ENCODE results near the gene PYCARD. TPM values are rescaled to one million over a fixed set of nuclear protein-coding genes. Genes with fewer than 3 reads are reported as not detected.

Gene PYCARD
- total RNA-seq, 1 experiment from 2014 or later = 37.5 TPM

DNA sequence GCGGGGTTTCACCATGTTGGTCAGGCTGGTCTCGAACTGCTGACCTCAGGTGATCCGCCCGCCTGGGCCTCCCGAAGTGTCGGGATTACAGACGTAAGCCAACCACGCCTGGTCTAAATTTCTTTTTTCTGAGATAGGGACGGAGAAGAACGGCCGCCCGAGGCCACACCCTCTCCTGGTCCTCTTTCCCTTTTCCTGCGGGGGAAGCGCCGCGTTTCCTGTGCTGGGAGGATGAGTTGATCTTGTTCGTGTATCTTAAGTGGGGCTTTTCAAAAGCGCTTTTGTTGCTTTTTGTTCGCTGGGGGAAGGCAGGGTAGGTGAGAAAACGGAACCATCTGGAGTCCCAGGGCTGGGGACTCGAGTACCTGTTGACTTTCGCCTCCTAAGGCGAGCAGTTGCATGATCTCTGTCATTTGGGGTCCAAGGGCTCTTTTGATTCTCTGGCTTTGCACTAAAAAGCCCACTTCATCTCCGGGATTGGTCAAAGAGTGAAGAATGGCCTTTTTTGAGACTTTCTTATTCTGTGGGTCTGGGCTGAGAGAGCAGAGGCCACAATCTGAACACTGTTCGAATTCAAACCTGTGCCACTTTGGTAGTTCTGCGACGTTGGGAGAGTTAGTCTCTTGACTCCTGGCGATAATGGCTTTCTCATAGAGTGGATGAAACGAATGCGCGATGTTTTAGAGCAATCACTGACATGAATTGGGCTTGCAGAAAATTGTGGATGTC is 21.3 kb downstream of the PYCARD start:
- no CpG with 5 or more reads among the region's 31 CpGs for WGBS (ENCODE audit: extremely low coverage, insufficient read length, low lambda C conversion rate)

More for the DNA sequence above, 21.3 kb downstream of the PYCARD start:
- H3T11ph ChIP-seq (ENCODE audit: low read length) = no peak overlapping the region
- Mint-ChIP-seq H3K27ac (peak overlapping the region; percentile 92 to 100 (median 100)), H3K4me3 (peak overlapping the region; percentile 97 to 99), H3K4me1 (peaks cover 36 to 42% of the 10 kb centered on the region in 2 experiments), H3K27me3 (ENCODE audit: low read depth) (peaks cover 2% of the 10 kb centered on the region), H3K9me3 (peaks cover 0 to 2% of the 10 kb centered on the region in 2 experiments; a peak in 2 of 5 replicates), H3K36me3 (ENCODE audit: insufficient read depth in 1 of 3, low read depth in 3 of 3) (peaks cover 53 to 56% (median 54%) of the 10 kb centered on the region in 3 experiments)
- no peak for DNase-seq
- H2BK12ac ChIP-seq (ENCODE audit: insufficient read length, low read depth, low read length) = no peak overlapping the region
- peaks cover 39% of the 10 kb centered on the region for H3K79me2 ChIP-seq (ENCODE audit: insufficient read depth, low read length)
- peaks cover 9% of the 10 kb centered on the region for H3K23me2 ChIP-seq (ENCODE audit: insufficient read length, low read depth, low read length, poor library complexity, severe bottlenecking)
- no peaks in the 10 kb centered on the region for H3K27me3 ChIP-seq (ENCODE audit: insufficient read depth, low read length)
- TF ChIP-seq CTCF (conservative IDR thresholded peaks at IDR 0.05) = no peak
- no peak overlapping the region for H2BK20ac ChIP-seq (ENCODE audit: low read depth, low read length, poor library complexity, severe bottlenecking)
- no peak overlapping the region for H3K4ac ChIP-seq (ENCODE audit: low read depth, low read length)
- H2BK5ac ChIP-seq (ENCODE audit: insufficient read length, low read length) = no peak overlapping the region
- peak overlapping the region; percentile 87 for H3K4me2 ChIP-seq (ENCODE audit: insufficient read depth, insufficient read length, low read length)
- H3K79me1 ChIP-seq (ENCODE audit: insufficient read depth, low read depth, low read length, poor library complexity, severe bottlenecking) = peaks cover 11% of the 10 kb centered on the region
- H2BK120ac ChIP-seq (ENCODE audit: low read depth, low read length, poor library complexity, severe bottlenecking) = no peak overlapping the region
- H2AFZ ChIP-seq (ENCODE audit: low read length) = no peak overlapping the region
- H4K5ac ChIP-seq (ENCODE audit: insufficient read length, low read depth, low read length) = no peak overlapping the region
- H3K56ac ChIP-seq (ENCODE audit: insufficient read length, low read depth, low read length) = no peak overlapping the region
- H3K18ac ChIP-seq (ENCODE audit: insufficient read length, low read depth, low read length) = no peak overlapping the region
- H2BK15ac ChIP-seq (ENCODE audit: low read depth, low read length) = no peak overlapping the region
- no peak overlapping the region for H4K91ac ChIP-seq (ENCODE audit: insufficient read length, low read depth, low read length)
- peak overlapping the region; percentile 97 for H3K9ac ChIP-seq (ENCODE audit: extremely low read depth, insufficient read length, low read length)
- no peaks in the 10 kb centered on the region for H4K20me1 ChIP-seq (ENCODE audit: control insufficient read depth, insufficient read depth, insufficient read length)
- H3K14ac ChIP-seq (ENCODE audit: insufficient read depth, low read length) = no peak overlapping the region
- no peak overlapping the region for H3K27ac ChIP-seq (ENCODE audit: insufficient read length, low read depth, low read length)
- H2AK5ac ChIP-seq (ENCODE audit: insufficient read length, low read length) = no peak overlapping the region
- H3K4me1 ChIP-seq (ENCODE audit: insufficient read depth, low read length) = no peaks in the 10 kb centered on the region; the same call in 1 of the 2 replicates
- H3K9me3 ChIP-seq (ENCODE audit: control insufficient read depth, low read depth, low read length) = no peaks in the 10 kb centered on the region
- no peak overlapping the region for H4K8ac ChIP-seq (replicated peaks; ENCODE audit: insufficient read length, low read depth, low read length)
- H3K23ac ChIP-seq (ENCODE audit: insufficient read length, low read depth, low read length) = no peak overlapping the region

All from H9 (cell line).